Mucosa of descending colon (tissue), 3 donors: ENCODE data around the gene JDP2. TPM values are rescaled to one million over a fixed set of nuclear protein-coding genes. Genes with fewer than 3 reads are reported as not detected.

Experiments
- ATAC-seq: fragments of 200-7000 bp; cut with Tn5 transposase; one replicate; pipeline ENCODE4 v1.9.1; 2020; ENCODE audit warnings: mild to moderate bottlenecking, moderate library complexity
- DNase-seq, 3 donors: peaks; one replicate each; pipeline ENCODE4 v3.0.0-alpha.2; 2020
- H3K36me3 ChIP-seq: fragments of 200-600 bp; one replicate; pipeline ENCODE4 v1.8.0; 2021; ENCODE audit warnings: low read depth, mild to moderate bottlenecking
- H3K4me1 ChIP-seq: fragments of 200-600 bp; one replicate; pipeline ENCODE4 v1.8.0; 2021; ENCODE audit warnings: low read depth, mild to moderate bottlenecking
- H3K4me3 ChIP-seq: fragments of 200-600 bp; one replicate; pipeline ENCODE4 v1.8.0; 2021; ENCODE audit warnings: mild to moderate bottlenecking
- H3K9me3 ChIP-seq: fragments of 200-600 bp; one replicate; pipeline ENCODE4 v1.8.0; 2021; ENCODE audit warnings: mild to moderate bottlenecking
- intact Hi-C, 2 donors: fragments of 100-400 bp; cut with DNase I in 1 of 2; cut with micrococcal nuclease in 1 of 2; formaldehyde crosslinking; loops; one replicate each; pipeline versions ENCODE4 v1.11.0 to v1.11.1; 2022; cut with DNase I, micrococcal nuclease
- total RNA-seq, 3 donors: library from RNA; stranded (reverse); fragmentation: NEBNext Ultra II Directional in 2 of 3; extraction: Animal tissue kit (Norgen Biotek cat#: 25700) in 2 of 3; gene quantifications; one replicate each; pipeline versions ENCODE4 v1.2.1 to v1.2.4, GENCODE V29; 2021 to 2023
- TF ChIP-seq, protein P1 (sequence below): fragments of 200-600 bp; IDR thresholded peaks from one replicate; pipeline ENCODE4 v1.8.0; 2022; ENCODE audit warnings: antibody characterized with exemption, mild to moderate bottlenecking
- donor health status: DM: no; HTN: no; CAD: no; lungs with moderate emphysema.
- donor health status: DM: no; HTN: no; CAD: no.
- donor health status: DM: no; HTN: yes; CAD: no.

Gene JDP2
- total RNA-seq, 3 donors from 2014 or later: 17.7 to 48.0 (median 29.0) TPM

DNA sequence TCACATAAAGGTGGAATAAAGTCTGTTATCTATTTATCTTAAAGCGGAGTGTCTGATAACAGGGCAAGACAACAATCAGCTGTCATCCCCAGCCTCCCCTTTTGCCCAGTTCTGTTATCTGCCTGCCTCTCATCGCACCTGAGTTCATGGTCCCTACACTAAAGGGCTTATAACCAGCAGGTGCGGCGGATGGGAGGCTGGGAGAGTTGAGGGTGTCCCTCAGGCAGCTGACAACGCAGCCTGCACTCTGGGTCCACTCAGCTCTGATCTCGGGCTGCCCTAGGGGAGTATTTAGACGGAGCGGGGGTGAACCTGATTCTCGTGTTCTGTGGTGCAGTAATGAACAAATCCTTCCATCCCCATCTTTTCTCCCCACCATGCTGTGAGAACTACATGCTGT is 34.0 kb upstream of the JDP2 start:
- TF ChIP-seq, protein P1, sequence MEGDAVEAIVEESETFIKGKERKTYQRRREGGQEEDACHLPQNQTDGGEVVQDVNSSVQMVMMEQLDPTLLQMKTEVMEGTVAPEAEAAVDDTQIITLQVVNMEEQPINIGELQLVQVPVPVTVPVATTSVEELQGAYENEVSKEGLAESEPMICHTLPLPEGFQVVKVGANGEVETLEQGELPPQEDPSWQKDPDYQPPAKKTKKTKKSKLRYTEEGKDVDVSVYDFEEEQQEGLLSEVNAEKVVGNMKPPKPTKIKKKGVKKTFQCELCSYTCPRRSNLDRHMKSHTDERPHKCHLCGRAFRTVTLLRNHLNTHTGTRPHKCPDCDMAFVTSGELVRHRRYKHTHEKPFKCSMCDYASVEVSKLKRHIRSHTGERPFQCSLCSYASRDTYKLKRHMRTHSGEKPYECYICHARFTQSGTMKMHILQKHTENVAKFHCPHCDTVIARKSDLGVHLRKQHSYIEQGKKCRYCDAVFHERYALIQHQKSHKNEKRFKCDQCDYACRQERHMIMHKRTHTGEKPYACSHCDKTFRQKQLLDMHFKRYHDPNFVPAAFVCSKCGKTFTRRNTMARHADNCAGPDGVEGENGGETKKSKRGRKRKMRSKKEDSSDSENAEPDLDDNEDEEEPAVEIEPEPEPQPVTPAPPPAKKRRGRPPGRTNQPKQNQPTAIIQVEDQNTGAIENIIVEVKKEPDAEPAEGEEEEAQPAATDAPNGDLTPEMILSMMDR: no peak
- Histone ChIP-seq H3K4me3 (no peak overlapping the region), H3K36me3 (no peaks in the 10 kb centered on the region), H3K9me3 (no peaks in the 10 kb centered on the region), H3K4me1 (no peaks in the 10 kb centered on the region)
- DNase-seq (no peak), ATAC-seq (no peak)
- intact Hi-C loops: no loop called here

DNA sequence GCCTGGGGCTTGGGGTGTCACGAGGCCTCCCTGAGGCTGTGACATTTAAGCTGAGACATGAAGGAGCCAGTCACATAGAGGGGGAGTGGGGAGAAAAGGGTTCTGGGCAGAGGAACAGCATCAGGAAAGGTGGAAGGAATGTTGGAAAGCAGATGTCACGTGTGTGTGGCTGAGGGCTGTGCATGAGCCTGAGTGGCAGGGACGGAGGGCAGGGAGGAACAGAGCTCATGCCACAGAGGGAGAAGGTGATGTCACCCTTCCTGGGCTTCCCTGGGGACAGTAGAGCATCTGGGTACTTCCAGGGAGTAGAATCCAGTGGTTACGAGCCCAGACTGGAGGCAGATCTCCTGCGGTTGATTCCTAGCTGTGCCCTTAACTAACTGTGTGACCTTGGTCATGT is 32.0 kb upstream of the JDP2 start:
- H3K36me3 ChIP-seq: no peaks in the 10 kb centered on the region
- TF ChIP-seq, protein P1: no peak
- H3K4me3 ChIP-seq: no peak overlapping the region
- ATAC-seq (no peak), DNase-seq (no peak)
- peaks cover 12% of the 10 kb centered on the region for H3K4me1 ChIP-seq
- intact Hi-C loops: no loop called here
- H3K9me3 ChIP-seq: no peaks in the 10 kb centered on the region

DNA sequence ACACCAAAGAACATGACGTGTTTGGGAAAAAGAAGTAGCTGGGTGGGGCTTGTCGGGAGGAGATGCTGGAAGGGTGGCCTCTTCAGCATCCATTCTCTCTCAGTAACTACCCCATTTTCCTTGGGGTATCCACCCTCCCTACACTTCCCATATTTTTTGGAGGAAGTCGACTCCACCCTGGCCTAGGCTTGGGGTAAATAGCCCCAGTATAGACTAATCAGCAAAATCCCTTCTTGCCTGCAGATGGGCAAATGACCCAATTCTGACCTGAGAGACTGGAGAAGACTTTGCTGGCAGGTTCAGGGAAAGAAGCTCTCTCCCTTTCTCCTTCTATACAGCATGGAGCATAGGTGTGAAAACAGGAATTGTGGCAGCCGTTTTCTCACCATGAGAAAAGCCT is 28.5 kb upstream of the JDP2 start:
- Histone ChIP-seq H3K4me3 (no peak overlapping the region), H3K36me3 (no peaks in the 10 kb centered on the region), H3K4me1 (peaks cover 23% of the 10 kb centered on the region), H3K9me3 (no peaks in the 10 kb centered on the region)
- DNase-seq (no peak), ATAC-seq (no peak)
- intact Hi-C loops: no loop called here
- TF ChIP-seq, protein P1: no peak

DNA sequence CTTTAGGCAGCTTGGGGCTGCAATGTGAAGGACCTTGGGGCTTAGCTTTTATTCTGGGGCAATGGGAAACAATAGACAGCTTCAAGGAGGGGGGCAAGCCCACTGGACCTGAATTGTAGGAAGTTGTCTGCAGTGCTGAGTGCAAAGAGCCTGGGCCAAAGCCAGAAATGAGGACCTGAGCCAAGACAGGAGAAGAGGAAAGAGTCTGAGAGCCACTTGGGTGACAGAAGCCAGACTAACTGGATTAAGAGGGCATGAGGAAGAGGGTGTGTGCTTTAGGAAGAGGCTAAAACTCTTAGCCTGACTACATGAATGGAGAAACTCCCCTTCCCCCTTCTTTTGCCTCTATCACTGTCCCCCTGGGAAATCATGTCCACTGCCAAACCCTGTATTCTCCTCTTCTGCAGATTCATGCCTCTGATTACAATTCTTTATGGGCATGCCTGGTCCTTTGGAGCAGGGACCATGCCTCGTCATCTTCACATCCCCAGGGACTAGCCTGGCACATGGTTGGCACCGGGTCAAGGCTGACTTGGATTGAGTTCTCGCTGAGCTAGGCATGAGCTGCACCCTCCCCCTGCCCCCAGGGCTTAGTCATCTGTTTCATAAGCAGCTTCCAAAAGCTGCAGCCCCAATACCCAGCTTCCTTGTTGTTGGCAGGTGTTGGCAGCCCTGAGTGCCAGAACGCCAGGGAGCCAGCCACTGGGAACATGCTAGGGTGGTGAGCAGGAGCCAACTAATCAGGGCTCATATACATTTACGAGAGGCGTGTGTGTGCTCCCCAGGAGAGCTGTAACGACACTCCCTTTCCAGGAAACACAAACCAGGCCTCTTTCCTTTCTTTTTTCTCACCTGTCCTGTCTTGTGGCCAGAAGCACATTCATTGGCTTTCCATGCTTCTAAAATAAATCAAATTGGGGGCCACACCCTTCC is 27.7 kb upstream of the JDP2 start:
- ATAC-seq: peak; percentile 96
- intact Hi-C loops: no loop called here

DNA sequence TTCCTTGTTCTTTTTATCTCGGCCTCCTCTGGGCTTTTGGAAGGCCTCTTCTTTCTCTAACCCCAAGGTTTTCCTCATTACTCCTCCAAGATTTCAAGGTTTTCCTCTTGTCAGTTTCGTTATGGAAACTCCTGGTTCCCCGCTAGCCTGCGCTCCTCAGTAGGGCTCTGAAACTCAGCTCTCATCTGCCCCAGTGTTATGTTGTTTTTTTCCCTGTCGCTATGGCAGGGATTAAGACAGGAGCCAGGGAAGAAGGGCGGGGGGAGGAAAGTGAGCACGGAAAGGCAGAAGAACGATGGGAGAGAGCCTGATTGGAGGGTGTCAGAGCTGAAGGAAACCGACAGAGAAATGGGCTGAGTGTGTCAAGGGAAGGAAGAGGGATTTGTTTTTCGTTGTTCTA is 26.5 kb upstream of the JDP2 start:
- TF ChIP-seq, protein P1: no peak
- ATAC-seq: peak; percentile 57
- Histone ChIP-seq H3K36me3 (no peaks in the 10 kb centered on the region), H3K9me3 (no peaks in the 10 kb centered on the region), H3K4me3 (no peak overlapping the region), H3K4me1 (peaks cover 23% of the 10 kb centered on the region)
- intact Hi-C loops: no loop called here
- peak in 2 of 3 donors; percentile 41 to 65 for DNase-seq

More for the DNA sequence above, 27.7 kb upstream of the JDP2 start:
- peaks cover 23% of the 10 kb centered on the region for H3K4me1 ChIP-seq
- H3K36me3 ChIP-seq: no peaks in the 10 kb centered on the region
- no peaks in the 10 kb centered on the region for H3K9me3 ChIP-seq
- DNase-seq: peak; percentile 91 to 94 (median 94)
- TF ChIP-seq, protein P1: no peak
- no peak overlapping the region for H3K4me3 ChIP-seq
